Ovary (tissue), 9 donors: ENCODE measurements around the gene DOCK2. TPM values are rescaled to one million over a fixed set of nuclear protein-coding genes. Genes with fewer than 3 reads are reported as not detected.

Experiments
- DNase-seq, 5 donors: peaks; one replicate each; pipeline ENCODE4 v3.0.0-alpha.2; 2019 to 2020
- H3K27ac ChIP-seq, 2 donors: fragments of 200-600 bp; one replicate each; pipeline versions ENCODE4 v1.5.1 to v1.8.0; 2019 to 2022
- H3K27me3 ChIP-seq: fragments of 200-600 bp; one replicate; pipeline ENCODE4 v1.8.0; 2022
- H3K36me3 ChIP-seq: fragments of 200-600 bp; sonication (generic); one replicate; pipeline ENCODE4 v1.5.1; 2019
- H3K4me1 ChIP-seq: one replicate; pipeline ENCODE4 v1.8.1; 2013; ENCODE audit warnings: mild to moderate bottlenecking, moderate library complexity; ENCODE audit not compliant: insufficient read depth
- H3K4me3 ChIP-seq: fragments of 200-600 bp; sonication (generic); one replicate; pipeline ENCODE4 v1.5.1; 2017
- H3K9me3 ChIP-seq, 2 donors: fragments of 200-600 bp in 1 of 2; sonication (generic) in 1 of 2; one replicate each; pipeline versions ENCODE4 v1.5.1 to v1.8.1; 2013 to 2019; ENCODE audit warnings: mild to moderate bottlenecking in 1 of 2, moderate library complexity in 1 of 2
- CTCF ChIP-seq, 3 donors: fragments of 450-650 bp in 2 of 3; fragments of 200-600 bp in 1 of 3; IDR thresholded peaks; one replicate each; pipeline versions ENCODE4 v1.5.1 to v1.8.0; 2016 to 2022; ENCODE audit warnings: antibody characterized with exemption in 3 of 3, mild to moderate bottlenecking in 1 of 3
- EP300 ChIP-seq: sonication (generic); formaldehyde crosslinking; IDR thresholded peaks from one replicate; pipeline ENCODE4 v1.6.1; 2017; ENCODE audit warnings: antibody characterized with exemption
- POLR2A ChIP-seq: fragments of 450-650 bp; IDR thresholded peaks from one replicate; pipeline ENCODE4 v1.6.1; 2017; ENCODE audit warnings: antibody characterized with exemption, mild to moderate bottlenecking, moderate library complexity
- WGBS, 3 donors: extraction: QIAGEN DNeasy Blood & Tissue Kit in 1 of 3; methylation state at CpG; one replicate each; pipeline versions ENCODE4 v1.1.5 to v1.1.7; 2013 to 2017; 5-methylcytosine and 5-hydroxymethylcytosine counted together
- intact Hi-C, 4 donors: fragments of 100-400 bp; cut with DNase I; formaldehyde crosslinking; loops; one replicate each; pipeline versions ENCODE4 v1.11.0 to v1.15.1; 2022 to 2023
- polyA plus RNA-seq, 2 donors: library from polyadenylated mRNA; stranded (reverse); fragments of 200-250 nt in 1 of 2; fragments of 350-450 nt in 1 of 2; fragmentation: Illumina TruSeq in 1 of 2; extraction: RNeasy Lipid Tissue Mini Kit (QIAGEN cat#74804) in 1 of 2; gene quantifications; one replicate each; pipeline ENCODE4 v1.2.3, GENCODE V29; 2013 to 2014
- total RNA-seq, 7 donors: library from RNA; depleted of rRNA in 2 of 7; stranded (reverse); fragments of >200 nt in 2 of 7; fragmentation: NEBNext Ultra II Directional in 3 of 7; extraction: Animal tissue kit (Norgen Biotek cat#: 25700) in 3 of 7; gene quantifications; one replicate each; pipeline versions ENCODE4 v1.1.0 to v1.2.4, GENCODE V29; 2016 to 2023
- donor health status: DM: no; HTN: no; CAD: no; lungs with moderate emphysema.
- donor health status: DM: no; HTN: no; CAD: no.
- donor health status: Bipolar disorder and iron deficiency.
- donor health status: DM: yes; HTN: yes; CAD: no.
- donor health status: DM: no; HTN: no; CAD: no.
- donor health status: DM: yes; HTN: yes; CAD: no.

DOCK2 gene
- total and polyA plus RNA-seq, 9 donors: 1.3 to 10.2 (median 5.4) TPM

- no peaks in the 10 kb centered on the region for H3K9me3 ChIP-seq
- H3K4me3 ChIP-seq: no peak overlapping the region
- TF ChIP-seq POLR2A (no peak), EP300 (no peak), CTCF (IDR thresholded peaks at IDR 0.05) (no peak)
- no peak for DNase-seq
- H3K4me1 ChIP-seq: no peaks in the 10 kb centered on the region
- WGBS, 3 donors: 91 to 94% (median 93%) methylated on average over 4 of the region's 4 CpGs
- intact Hi-C loops: no loop called here
- H3K27me3 ChIP-seq: no peaks in the 10 kb centered on the region
- no peak overlapping the region for H3K27ac ChIP-seq
- H3K36me3 ChIP-seq: no peaks in the 10 kb centered on the region
Measured at GRCh38 chr5:169798906-169799660, 162.0 kb downstream of the DOCK2 start.

- TF ChIP-seq CTCF (IDR thresholded peaks at IDR 0.05): no peak
- TF ChIP-seq POLR2A: no peak
- no peak for TF ChIP-seq EP300
- no peak for DNase-seq
- WGBS, 3 donors: 44 to 51% (median 51%) methylated on average over 6 of the region's 6 CpGs
- Histone ChIP-seq H3K4me3 (no peak overlapping the region), H3K27me3 (no peaks in the 10 kb centered on the region), H3K36me3 (no peaks in the 10 kb centered on the region), H3K4me1 (no peaks in the 10 kb centered on the region), H3K9me3 (no peaks in the 10 kb centered on the region), H3K27ac (no peak overlapping the region)
- intact Hi-C loops: no loop called here
Measured at GRCh38 chr5:169801324-169801777, 164.3 kb downstream of the DOCK2 start.

GRCh38 chr5:169801781-169802180, 164.7 kb downstream of the DOCK2 start:
- no peak for DNase-seq
- no peaks in the 10 kb centered on the region for H3K36me3 ChIP-seq
- no peaks in the 10 kb centered on the region for H3K9me3 ChIP-seq
- no peaks in the 10 kb centered on the region for H3K27me3 ChIP-seq
- 32 to 40% (median 39%) methylated on average over 2 of the region's 2 CpGs for WGBS, 3 donors
- intact Hi-C loops: no loop called here
- H3K27ac ChIP-seq: no peak overlapping the region
- TF ChIP-seq EP300 (no peak), POLR2A (no peak), CTCF (IDR thresholded peaks at IDR 0.05) (no peak)
- H3K4me3 ChIP-seq: no peak overlapping the region
- H3K4me1 ChIP-seq: no peaks in the 10 kb centered on the region

GRCh38 chr5:169803077-169803981, 166.3 kb downstream of the DOCK2 start:
- no peaks in the 10 kb centered on the region for H3K9me3 ChIP-seq
- H3K4me3 ChIP-seq: no peak overlapping the region
- DNase-seq: peak in 3 of 5 donors; percentile 16 to 52 (median 43)
- intact Hi-C loops: no loop called here
- H3K27me3 ChIP-seq: no peaks in the 10 kb centered on the region
- no peaks in the 10 kb centered on the region for H3K36me3 ChIP-seq
- no peak overlapping the region for H3K27ac ChIP-seq
- H3K4me1 ChIP-seq: no peaks in the 10 kb centered on the region
- peak; percentile 43 for TF ChIP-seq EP300
- no peak for TF ChIP-seq CTCF (IDR thresholded peaks at IDR 0.05)
- WGBS, 3 donors: 15 to 19% (median 19%) methylated on average over 10 of the region's 10 CpGs
